GM08714 (cell line): ENCODE data around the gene TNIP1.
A peak's percentile ranks its signal among the peaks of the same experiment; 100 is the strongest.

Source experiments
- H3K4me3 ChIP-seq: fragments of 200-500 bp; sonication (Bioruptor generic); 2 replicates; pipeline ENCODE4 v1.5.1; 2014; ENCODE audit warnings: mild to moderate bottlenecking, low read length, inconsistent platforms
- ZNF274 ChIP-seq: IDR thresholded peaks from 2 replicates; pipeline ENCODE4 v1.6.1; 2012; ENCODE audit warnings: mild to moderate bottlenecking, low read depth, low read length

Gene TNIP1

DNA sequence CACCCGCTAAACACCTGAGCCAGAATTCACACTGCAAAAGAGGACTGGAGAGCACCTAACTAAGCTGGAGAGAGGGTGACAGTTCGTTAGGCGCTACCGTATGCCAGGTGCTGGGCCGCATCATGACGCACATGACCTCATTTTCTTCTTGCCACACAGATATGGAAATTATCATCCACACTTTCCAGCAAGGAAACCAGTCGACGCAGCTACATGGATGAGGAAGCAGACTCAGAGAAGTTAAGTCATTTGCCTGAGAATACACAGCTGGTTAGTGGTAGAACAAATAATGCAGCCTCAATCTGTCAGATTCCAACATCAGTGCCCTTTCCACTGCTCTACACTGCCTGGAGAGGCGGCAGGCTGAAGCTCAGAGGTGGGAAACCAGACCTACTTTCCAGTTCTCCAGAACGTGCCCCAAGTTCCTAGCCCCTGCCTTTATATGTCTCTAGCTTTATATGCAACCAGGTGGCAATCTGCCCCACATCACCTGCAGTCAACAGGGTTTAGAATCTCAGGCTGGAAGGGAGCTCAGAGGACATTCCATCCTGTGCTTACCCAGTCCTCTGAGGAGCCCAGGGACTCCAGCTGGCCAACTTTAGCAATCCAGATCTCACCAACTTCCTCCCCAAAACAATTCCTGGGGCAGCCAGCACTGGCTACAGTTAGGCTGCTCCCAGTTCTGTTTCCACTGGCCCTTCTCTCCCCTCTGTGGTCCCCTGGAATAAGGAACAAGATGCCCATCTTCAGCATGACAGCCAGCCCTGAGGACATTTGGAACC, 8.8 kb downstream of the TNIP1 start:
- H3K4me3 ChIP-seq = no peak overlapping the region
- no peak for TF ChIP-seq ZNF274

DNA sequence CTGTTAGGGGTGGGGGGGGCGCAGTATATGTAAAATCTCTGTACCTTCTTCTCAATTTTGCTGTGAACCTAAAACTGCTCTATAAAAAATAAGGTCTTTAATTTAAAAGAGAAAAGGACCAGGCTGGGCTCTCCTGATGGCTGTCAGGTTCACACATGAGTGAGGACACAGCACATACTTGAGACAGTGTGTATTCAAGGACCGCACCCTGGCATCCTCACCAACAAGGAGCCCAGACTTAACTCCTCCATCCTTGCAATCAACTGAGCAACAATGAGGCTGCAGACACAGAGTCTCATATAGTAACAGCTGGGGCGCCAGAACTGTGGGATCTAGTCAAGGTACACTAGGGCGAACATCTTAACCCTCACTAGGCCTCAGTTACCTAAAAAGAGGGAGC, 9.8 kb downstream of the TNIP1 start:
- no peak for TF ChIP-seq ZNF274
- H3K4me3 ChIP-seq = no peak overlapping the region

GRCh38 chr5:151070449-151070848, 10.4 kb downstream of the TNIP1 start:
- H3K4me3 ChIP-seq = no peak overlapping the region
- TF ChIP-seq ZNF274 = no peak

DNA sequence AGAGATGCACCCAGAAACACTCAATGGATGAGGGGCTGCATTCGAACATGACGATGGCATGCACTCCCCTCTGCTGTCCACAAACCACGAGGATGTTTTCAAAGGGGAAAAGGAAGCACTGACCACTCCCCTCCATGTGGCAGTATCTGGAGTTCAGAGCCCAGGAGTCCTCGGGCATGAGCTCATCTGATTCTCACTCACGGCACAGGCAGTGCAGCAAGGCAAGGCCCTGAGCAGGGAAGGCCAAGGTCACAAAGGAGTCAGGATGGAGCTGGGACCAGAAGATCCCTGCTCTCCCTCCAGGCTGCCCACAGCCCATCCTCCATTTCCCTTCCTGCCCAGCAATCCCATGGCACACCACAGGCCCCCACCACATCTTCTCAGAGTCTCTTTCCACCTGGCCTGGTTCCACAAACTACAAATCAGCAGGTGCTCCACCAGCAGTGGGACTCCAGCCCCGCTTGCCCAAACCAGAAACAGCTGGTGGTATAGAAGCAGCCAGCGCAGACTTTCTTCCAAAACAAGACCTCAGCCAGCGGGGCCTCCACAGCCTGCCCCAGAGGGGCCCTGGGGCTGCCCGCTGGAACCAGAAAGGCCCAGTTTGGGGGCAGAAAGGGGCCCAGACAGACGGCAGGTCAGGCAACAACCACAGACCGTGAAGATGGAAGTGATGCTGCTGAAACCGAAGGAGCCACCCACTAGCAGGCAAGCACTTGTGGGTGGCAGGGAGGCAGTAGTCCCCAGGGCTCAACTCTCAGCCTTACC, 12.2 kb downstream of the TNIP1 start:
- TF ChIP-seq ZNF274 = no peak
- peak overlapping the region; percentile 0; the same call in 1 of the 2 replicates for H3K4me3 ChIP-seq

DNA sequence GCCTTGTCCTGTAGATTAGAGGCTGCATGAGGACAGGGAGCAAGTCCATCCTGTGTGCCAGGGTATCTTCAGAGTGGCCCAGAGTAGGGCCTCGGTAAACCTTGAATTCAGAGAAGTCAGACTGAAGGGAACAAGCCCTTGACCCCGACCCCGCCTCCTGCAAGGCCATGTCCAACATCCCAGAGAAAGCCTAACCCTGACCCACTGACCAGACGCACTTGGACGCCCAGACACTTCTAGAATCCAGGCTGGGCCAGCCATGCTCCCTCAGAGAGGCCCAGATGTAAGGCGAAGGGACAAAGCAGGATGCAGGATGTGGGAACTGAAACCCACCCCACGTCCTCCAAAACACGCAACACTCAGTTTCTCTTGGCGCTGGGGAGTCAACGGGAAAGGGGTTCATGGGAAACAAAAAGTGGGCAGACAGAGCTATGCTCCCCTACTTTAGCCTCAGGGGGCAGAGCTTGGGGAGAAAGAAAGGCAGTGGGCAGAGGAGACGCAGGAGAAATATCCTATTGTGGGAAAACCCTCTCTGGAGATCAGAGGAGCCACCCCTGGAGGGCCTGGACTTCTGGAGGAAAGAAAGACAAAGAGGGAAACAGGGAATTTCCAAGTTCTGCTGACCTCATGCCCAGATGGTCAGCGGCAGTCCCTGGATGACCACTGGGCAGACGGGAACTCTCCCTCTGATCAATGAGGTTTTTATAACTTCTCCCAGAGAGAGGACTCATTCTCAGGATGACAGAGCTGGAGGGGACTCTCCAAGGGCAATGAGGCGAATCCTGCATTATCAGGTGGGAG, 13.0 kb downstream of the TNIP1 start:
- TF ChIP-seq ZNF274 = no peak
- peak overlapping the region; percentile 0; the same call in 1 of the 2 replicates for H3K4me3 ChIP-seq

DNA sequence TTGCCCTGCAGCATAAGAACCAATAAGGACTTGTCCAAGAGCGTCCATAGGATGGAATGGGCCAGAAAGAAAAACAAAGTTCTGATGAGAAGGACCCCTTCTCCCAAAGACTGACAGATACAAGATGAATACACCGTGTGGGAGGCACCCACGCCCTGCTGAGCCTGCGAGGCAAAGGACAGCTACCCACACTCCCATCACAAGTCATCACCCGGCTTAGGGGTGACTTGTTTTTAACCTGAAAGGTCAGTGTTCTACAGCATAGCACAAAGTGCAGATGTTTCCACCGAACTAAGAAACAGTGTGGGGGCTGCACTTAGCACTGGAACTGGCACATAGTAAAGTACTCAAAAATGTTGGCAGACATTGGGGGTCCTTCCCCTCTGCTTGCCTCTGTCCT, 13.9 kb downstream of the TNIP1 start:
- H3K4me3 ChIP-seq = no peak overlapping the region
- no peak for TF ChIP-seq ZNF274

GRCh38 chr5:151065609-151066008, 15.2 kb downstream of the TNIP1 start:
- no peak for TF ChIP-seq ZNF274
- no peak overlapping the region for H3K4me3 ChIP-seq

- no peak overlapping the region for H3K4me3 ChIP-seq
- TF ChIP-seq ZNF274 = no peak
Measured at GRCh38 chr5:151064916-151065499, 15.8 kb downstream of the TNIP1 start.

DNA sequence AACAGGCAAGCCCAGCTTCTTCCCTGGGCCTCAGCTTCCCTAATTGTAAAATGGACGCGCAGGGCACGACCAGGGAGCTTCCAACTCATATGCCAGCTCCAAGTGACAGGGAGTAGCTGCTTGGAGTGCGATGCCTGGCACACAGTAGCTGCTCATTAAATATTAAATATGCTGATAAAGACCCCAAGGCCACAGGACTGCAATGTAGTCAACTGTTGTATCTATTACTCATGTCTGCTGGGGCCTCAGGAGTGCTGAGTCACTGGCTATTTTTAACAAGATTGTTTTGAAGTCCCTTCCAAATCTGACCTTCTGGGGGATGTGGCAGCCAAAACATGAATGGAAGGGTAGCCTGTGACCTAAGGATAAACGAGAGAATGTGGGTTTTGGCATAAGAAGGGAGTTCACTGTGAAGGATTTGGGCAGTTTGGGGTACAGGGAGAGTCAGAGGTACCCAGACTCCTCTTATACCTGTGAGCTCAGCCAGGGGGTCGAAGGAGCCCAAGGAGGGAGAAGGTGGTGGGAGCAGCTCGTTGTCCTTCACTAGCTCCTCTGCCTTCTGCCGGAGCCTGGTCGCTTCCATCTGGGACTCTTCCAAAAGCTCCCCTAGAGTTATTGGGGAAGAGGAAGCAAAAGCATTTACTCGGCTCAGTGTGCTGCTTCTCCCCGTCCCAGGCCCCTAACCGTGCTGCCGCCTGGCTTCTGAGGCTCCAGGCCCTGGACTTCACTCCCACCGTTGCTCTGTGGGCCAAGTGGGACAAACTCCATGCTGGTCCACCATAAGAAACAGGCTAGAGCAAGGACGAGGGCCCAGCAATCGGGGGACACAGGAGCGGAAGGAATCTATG, 17.5 kb downstream of the TNIP1 start:
- TF ChIP-seq ZNF274 = no peak
- H3K4me3 ChIP-seq = no peak overlapping the region

DNA sequence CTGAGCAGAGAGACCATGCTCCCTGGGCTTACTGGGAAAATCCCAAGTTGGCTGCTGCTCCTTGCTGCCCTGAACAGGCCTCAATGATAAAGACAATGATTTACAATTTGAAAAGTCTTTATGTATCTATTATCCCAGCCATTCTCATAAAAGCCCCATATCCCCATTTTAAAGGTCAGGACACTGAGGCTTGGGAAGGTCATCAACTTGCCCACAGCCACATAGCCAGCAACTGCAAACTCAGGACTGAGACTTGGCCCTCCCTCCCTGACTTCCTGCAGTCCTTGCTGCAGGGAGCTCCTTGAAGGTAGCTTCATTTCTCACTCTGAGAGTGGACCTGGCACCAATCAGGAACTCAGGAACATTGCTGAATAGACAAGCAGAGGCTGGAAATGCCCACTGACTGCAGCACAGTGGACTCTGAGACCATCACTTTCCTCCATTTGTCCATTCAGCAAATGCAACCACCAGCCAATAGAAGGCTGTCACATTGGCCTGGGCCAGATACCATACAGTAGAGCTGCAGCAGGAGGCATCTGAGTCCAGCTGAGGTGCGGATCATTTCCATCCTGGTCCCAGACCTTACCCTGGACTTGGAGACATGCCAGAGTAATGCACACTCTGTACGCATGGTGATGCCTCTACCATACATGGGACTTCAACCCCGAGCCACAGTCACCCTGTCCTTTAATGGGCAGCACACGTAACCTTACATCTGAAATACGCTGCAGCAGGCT, 18.3 kb downstream of the TNIP1 start:
- H3K4me3 ChIP-seq = no peak overlapping the region
- TF ChIP-seq ZNF274 = no peak

DNA sequence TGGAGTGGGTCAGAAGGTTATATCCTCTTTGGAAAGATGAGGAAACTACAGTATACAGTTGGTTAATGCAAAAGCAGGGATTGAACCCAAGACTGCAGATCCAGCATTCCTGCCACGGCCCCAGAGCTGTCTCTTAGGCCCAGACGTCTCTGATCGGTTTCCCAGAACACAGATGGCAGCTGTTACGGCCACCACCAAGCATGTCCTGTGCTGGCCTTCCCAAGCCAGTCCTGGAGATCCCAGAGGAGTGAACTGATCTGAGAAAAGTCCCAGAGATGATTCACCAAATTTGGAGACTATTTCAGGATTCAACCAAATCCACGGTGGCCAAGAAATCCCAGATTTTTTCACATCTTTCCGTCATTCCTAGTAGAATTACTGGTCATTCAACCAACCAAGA, 20.1 kb downstream of the TNIP1 start:
- no peak overlapping the region; the same call in 1 of the 2 replicates for H3K4me3 ChIP-seq
- no peak for TF ChIP-seq ZNF274

GRCh38 chr5:151058891-151059489, 21.8 kb downstream of the TNIP1 start:
- TF ChIP-seq ZNF274 = no peak
- H3K4me3 ChIP-seq = peak overlapping the region; percentile 21; the same call in 1 of the 2 replicates
